BLaER1 treated with 17β-estradiol and CSF1 and Interleukin-3, amounts not matched to agents 10 nM and 100 nM (cell line): ENCODE data around the gene SCYL1.

ENCODE experiments used
- H3K27ac ChIP-seq, 11 experiments: shearing (Covaris generic); formaldehyde crosslinking; 2 replicates each; pipeline ENCODE4 v1.8.1; 2022
- H3K27me3 ChIP-seq, 11 experiments: shearing (Covaris generic); formaldehyde crosslinking; 2 replicates each; pipeline ENCODE4 v1.8.1; 2022
- H3K36me3 ChIP-seq, 11 experiments: shearing (Covaris generic); formaldehyde crosslinking; 2 replicates each; pipeline ENCODE4 v1.8.1; 2022
- H3K4me1 ChIP-seq, 10 experiments: shearing (Covaris generic); formaldehyde crosslinking; 2 replicates each; pipeline ENCODE4 v1.8.1; 2022
- H3K4me2 ChIP-seq, 11 experiments: shearing (Covaris generic); formaldehyde crosslinking; 2 replicates each; pipeline ENCODE4 v1.8.1; 2022
- H3K4me3 ChIP-seq, 10 experiments: shearing (Covaris generic); formaldehyde crosslinking; 2 replicates each; pipeline ENCODE4 v1.8.1; 2022
- H3K9ac ChIP-seq, 11 experiments: shearing (Covaris generic); formaldehyde crosslinking; 2 replicates each; pipeline ENCODE4 v1.8.1; 2022
- H3K9me3 ChIP-seq, 11 experiments: shearing (Covaris generic); formaldehyde crosslinking; replicated peaks in 1 of 11; 2 replicates each; pipeline ENCODE4 v1.8.1; 2022
- H4K20me1 ChIP-seq, 11 experiments: shearing (Covaris generic); formaldehyde crosslinking; 2 replicates each; pipeline ENCODE4 v1.8.1; 2022
- Cebpa-rat ChIP-seq, 11 experiments: shearing (Covaris generic); IDR thresholded peaks; 2 replicates each; pipeline ENCODE4 v1.8.1; 2022

SCYL1 gene

DNA sequence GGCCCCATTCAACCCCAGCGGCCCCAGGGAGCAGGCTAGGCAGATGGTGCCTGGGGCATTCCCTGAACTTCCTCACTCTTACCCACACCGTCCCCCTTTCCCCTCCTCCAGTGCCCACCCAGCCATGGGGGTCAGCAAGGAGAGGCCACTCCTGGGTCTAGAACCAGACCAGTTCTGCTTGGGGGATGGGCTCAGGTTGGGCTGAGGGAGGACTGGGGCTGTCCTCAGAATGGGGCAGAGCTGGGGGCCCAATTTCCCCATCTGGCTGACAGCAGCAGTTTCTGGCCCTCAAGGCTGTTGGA lies 12.4 kb downstream of the SCYL1 start:
- H4K20me1 ChIP-seq, result peaks cover 0 to 65% (median 24%) of the 10 kb centered on the region in 11 experiments; a peak in 17 of 22 replicates
- no peak overlapping the region for H3K4me3 ChIP-seq
- peaks cover 42 to 63% (median 48%) of the 10 kb centered on the region in 10 experiments for H3K4me1 ChIP-seq
- peak overlapping the region in 9 of 11 experiments; percentile 11 to 99 (median 26); a peak in 12 of 22 replicates for H3K4me2 ChIP-seq
- peak overlapping the region in 9 of 11 experiments; percentile 2 to 54 (median 35); a peak in 12 of 22 replicates for H3K9ac ChIP-seq
- no peaks in the 10 kb centered on the region for H3K9me3 ChIP-seq
- peaks cover 41 to 72% (median 65%) of the 10 kb centered on the region in 11 experiments for H3K36me3 ChIP-seq
- no peaks in the 10 kb centered on the region for H3K27me3 ChIP-seq
- no peak for TF ChIP-seq Cebpa-rat (IDR thresholded peaks at IDR 0.05)
- peak overlapping the region in 3 of 11 experiments; percentile 23 to 34 (median 25); a peak in 4 of 22 replicates for H3K27ac ChIP-seq

DNA sequence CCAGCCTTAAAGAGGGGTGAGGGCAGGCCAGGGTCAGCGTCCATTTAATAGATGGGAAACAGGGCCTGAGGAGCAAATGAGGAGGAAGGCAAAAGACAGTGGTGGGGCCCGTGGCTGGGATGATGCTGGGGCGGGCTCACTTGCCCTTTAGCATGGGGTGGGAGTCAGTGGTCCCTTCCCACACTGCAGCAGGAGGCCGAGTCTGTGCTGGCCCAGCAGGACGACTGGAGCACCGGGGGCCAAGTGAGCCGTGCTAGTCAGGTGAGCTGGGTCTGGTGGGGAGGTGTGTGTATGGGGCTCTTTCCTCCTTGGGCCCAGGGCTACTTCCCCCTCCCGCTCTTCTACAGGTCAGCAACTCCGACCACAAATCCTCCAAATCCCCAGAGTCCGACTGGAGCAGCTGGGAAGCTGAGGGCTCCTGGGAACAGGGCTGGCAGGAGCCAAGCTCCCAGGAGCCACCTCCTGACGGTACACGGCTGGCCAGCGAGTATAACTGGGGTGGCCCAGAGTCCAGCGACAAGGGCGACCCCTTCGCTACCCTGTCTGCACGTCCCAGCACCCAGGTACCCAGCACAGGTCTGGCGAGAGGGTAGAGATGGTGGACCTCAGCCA lies 12.8 kb downstream of the SCYL1 start:
- peaks cover 46 to 68% (median 49%) of the 10 kb centered on the region in 10 experiments for H3K4me1 ChIP-seq
- TF ChIP-seq Cebpa-rat (IDR thresholded peaks at IDR 0.05), result no peak
- peaks cover 36 to 69% (median 60%) of the 10 kb centered on the region in 11 experiments for H3K36me3 ChIP-seq
- H3K9ac ChIP-seq, result peak overlapping the region in 9 of 11 experiments; percentile 2 to 54 (median 46); a peak in 13 of 22 replicates
- H3K4me2 ChIP-seq, result peak overlapping the region in 10 of 11 experiments; percentile 11 to 99 (median 26); a peak in 13 of 22 replicates
- H3K4me3 ChIP-seq, result no peak overlapping the region
- H3K27ac ChIP-seq, result peak overlapping the region in 3 of 11 experiments; percentile 23 to 34 (median 25); a peak in 5 of 22 replicates
- peaks cover 0 to 61% (median 24%) of the 10 kb centered on the region in 11 experiments; a peak in 17 of 22 replicates for H4K20me1 ChIP-seq
- no peaks in the 10 kb centered on the region for H3K27me3 ChIP-seq
- no peaks in the 10 kb centered on the region for H3K9me3 ChIP-seq

DNA sequence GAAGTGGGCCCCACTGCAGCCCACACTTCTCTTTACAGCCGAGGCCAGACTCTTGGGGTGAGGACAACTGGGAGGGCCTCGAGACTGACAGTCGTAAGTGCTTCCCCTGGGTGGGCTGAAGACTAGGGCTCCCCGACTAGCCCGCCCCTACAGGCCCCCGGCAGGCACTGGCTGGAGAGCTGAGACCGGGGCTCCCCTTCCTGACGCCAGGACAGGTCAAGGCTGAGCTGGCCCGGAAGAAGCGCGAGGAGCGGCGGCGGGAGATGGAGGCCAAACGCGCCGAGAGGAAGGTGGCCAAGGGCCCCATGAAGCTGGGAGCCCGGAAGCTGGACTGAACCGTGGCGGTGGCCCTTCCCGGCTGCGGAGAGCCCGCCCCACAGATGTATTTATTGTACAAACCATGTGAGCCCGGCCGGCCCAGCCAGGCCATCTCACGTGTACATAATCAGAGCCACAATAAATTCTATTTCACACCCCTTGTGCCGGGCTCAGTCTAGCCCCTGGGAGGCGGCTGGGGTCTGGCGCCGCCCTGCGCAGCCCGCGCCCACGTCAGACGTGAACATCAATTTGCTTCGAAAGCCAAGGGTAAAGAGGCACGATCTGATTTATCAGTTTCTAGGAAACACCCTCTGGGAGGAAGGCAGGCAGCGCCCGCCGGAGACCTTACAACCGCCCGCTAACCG lies 13.5 kb downstream of the SCYL1 start:
- Histone ChIP-seq H3K9ac (peak overlapping the region in 7 of 11 experiments; percentile 5 to 54 (median 35); a peak in 7 of 22 replicates), H3K36me3 (peaks cover 30 to 66% (median 53%) of the 10 kb centered on the region in 11 experiments), H4K20me1 (peaks cover 0 to 58% (median 24%) of the 10 kb centered on the region in 11 experiments; a peak in 17 of 22 replicates), H3K27ac (peak overlapping the region in 2 of 11 experiments; percentile 23 to 34; a peak in 4 of 22 replicates), H3K4me1 (peaks cover 49 to 68% (median 54%) of the 10 kb centered on the region in 10 experiments), H3K4me3 (no peak overlapping the region), H3K4me2 (peak overlapping the region in 10 of 11 experiments; percentile 5 to 100 (median 94); a peak in 8 of 22 replicates), H3K9me3 (no peaks in the 10 kb centered on the region), H3K27me3 (no peaks in the 10 kb centered on the region)
- TF ChIP-seq Cebpa-rat (IDR thresholded peaks at IDR 0.05), result no peak

DNA sequence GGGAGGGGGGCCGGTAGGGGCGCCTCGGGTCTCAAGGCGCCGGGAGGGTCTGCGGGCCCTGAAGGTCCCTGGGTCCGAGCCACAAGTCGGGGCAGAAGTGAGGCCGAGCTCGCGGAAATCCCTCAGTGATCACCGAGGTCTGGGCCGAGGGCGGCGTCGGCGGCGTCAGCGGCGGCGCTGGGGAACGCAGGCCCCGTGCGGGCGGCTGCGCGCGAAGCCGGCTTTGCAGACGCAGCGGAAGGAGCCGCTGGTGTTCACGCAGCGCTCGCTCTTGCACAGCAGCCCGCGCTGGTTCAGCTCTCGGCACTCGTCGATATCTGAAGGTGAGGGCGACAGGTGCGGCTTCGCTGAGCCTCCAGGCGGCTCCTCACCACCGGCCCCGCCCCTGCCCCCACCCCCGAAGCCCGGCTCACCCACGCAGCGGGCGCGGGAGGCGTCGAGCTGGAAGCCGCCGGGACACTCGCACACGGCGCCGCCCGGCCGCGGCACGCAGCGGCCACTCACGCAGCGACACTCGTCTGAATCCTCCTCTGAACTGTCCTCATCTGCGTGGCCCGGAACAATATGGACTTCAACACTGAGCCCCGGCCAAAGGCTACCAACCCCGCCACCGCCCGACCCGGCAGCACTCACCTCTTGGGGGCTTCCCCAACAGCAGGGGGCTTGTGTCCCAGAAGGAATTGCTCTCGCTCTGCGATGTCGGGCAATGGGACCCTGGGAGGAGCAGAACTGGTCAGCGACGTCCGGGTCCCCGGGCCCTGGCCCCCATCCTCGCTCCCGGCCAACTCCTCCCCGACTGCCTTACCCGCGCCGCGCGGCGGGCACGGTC lies 14.2 kb downstream of the SCYL1 start:
- Histone ChIP-seq H3K9ac (peak overlapping the region; percentile 66 to 93 (median 83)), H3K4me2 (peak overlapping the region; percentile 91 to 100 (median 97)), H3K9me3 (no peaks in the 10 kb centered on the region)

DNA sequence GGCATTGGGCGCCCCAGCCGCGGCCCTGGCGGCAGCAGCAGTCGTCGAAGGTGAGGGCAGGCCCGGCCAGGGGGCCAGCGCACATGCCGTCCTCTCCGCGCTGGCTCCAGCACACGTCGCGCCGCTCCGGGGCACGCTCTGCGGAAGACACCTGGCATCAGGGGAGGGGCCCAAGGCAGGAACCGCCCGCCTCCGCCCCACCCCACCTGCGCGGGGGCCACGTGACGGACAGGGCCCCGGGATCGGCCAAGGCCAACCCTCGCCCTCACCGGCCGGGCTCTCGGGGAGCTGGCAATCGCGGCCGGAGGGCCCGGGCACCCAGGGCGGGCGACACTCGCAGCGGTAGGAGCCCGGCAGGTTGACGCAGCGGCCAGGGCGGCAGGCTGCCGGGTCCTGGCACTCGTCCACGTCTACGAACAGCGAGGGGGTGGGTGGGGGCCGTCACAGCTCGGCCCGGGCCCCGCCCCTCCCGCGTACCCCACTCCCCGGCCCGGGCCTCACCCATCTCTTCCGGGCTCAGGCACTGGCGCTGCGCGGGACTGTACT lies 14.9 kb downstream of the SCYL1 start:
- TF ChIP-seq Cebpa-rat (IDR thresholded peaks at IDR 0.05), result no peak
- peak overlapping the region; percentile 58 to 94 (median 73); a peak in 21 of 22 replicates for H3K27ac ChIP-seq
- H3K9ac ChIP-seq, result peak overlapping the region; percentile 66 to 93 (median 83)

More for the DNA sequence above, 14.2 kb downstream of the SCYL1 start:
- H3K4me3 ChIP-seq, result peak overlapping the region; percentile 49 to 75 (median 64)
- H3K36me3 ChIP-seq, result peaks cover 26 to 62% (median 49%) of the 10 kb centered on the region in 11 experiments
- TF ChIP-seq Cebpa-rat (IDR thresholded peaks at IDR 0.05), result no peak
- H3K27me3 ChIP-seq, result no peaks in the 10 kb centered on the region
- peaks cover 54 to 72% (median 62%) of the 10 kb centered on the region in 10 experiments for H3K4me1 ChIP-seq
- peaks cover 0 to 57% (median 24%) of the 10 kb centered on the region in 11 experiments; a peak in 17 of 22 replicates for H4K20me1 ChIP-seq
- peak overlapping the region; percentile 58 to 94 (median 73); a peak in 21 of 22 replicates for H3K27ac ChIP-seq

DNA sequence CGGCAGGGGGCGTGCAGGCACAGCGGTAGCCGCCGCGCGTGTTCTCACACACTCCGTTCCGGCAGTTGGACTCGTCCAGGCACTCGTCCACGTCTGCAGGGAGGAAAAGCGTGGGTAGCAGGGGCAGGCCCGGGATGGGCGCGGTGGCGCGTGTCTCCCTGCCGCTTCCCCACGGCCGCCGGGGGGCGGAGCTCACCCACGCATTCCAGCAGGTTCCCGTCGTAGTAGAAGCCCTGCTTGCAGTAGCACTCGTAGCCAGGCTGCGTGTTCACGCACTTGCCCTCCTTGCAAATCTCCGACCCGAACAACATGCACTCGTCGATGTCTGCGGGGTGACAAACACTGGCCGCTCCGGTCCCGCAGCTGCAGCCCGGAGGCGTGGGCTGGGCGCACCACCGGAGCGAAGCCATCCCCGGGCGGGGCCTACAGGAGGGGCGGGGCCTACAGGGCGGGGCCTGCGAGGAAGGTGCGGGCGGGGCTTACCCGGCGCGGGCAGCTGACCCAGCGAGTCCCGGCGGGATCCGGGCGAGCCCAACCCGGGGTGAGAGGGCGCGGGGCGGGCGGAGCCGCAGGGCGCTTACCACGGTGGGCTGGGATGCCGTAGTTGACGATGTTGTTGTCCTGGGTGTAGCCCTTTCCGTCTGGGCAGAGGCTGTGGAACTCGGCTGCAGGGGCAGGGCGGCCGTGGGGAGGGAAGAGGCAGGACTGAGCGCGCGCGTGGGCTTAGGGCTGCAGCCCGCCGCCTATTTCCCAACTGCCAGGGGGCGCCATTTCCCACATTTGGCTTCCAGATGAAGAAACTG lies 15.6 kb downstream of the SCYL1 start:
- Histone ChIP-seq H3K9ac (peak overlapping the region; percentile 66 to 93 (median 83)), H3K4me1 (peaks cover 54 to 85% (median 74%) of the 10 kb centered on the region in 10 experiments), H3K4me3 (peak overlapping the region; percentile 49 to 75 (median 64)), H3K4me2 (peak overlapping the region; percentile 91 to 100 (median 97)), H3K27me3 (no peaks in the 10 kb centered on the region), H3K36me3 (peaks cover 18 to 58% (median 39%) of the 10 kb centered on the region in 11 experiments), H3K27ac (peak overlapping the region; percentile 58 to 94 (median 73); a peak in 21 of 22 replicates), H4K20me1 (peaks cover 0 to 43% (median 28%) of the 10 kb centered on the region in 11 experiments; a peak in 17 of 22 replicates), H3K9me3 (no peaks in the 10 kb centered on the region)
- no peak for TF ChIP-seq Cebpa-rat (IDR thresholded peaks at IDR 0.05)

More for the DNA sequence above, 14.9 kb downstream of the SCYL1 start:
- H3K9me3 ChIP-seq, result no peaks in the 10 kb centered on the region
- H4K20me1 ChIP-seq, result peaks cover 0 to 50% (median 28%) of the 10 kb centered on the region in 11 experiments; a peak in 17 of 22 replicates
- no peaks in the 10 kb centered on the region for H3K27me3 ChIP-seq
- peak overlapping the region; percentile 49 to 75 (median 64) for H3K4me3 ChIP-seq
- peaks cover 54 to 79% (median 68%) of the 10 kb centered on the region in 10 experiments for H3K4me1 ChIP-seq
- H3K36me3 ChIP-seq, result peaks cover 25 to 59% (median 46%) of the 10 kb centered on the region in 11 experiments
- H3K4me2 ChIP-seq, result peak overlapping the region; percentile 91 to 100 (median 97)

DNA sequence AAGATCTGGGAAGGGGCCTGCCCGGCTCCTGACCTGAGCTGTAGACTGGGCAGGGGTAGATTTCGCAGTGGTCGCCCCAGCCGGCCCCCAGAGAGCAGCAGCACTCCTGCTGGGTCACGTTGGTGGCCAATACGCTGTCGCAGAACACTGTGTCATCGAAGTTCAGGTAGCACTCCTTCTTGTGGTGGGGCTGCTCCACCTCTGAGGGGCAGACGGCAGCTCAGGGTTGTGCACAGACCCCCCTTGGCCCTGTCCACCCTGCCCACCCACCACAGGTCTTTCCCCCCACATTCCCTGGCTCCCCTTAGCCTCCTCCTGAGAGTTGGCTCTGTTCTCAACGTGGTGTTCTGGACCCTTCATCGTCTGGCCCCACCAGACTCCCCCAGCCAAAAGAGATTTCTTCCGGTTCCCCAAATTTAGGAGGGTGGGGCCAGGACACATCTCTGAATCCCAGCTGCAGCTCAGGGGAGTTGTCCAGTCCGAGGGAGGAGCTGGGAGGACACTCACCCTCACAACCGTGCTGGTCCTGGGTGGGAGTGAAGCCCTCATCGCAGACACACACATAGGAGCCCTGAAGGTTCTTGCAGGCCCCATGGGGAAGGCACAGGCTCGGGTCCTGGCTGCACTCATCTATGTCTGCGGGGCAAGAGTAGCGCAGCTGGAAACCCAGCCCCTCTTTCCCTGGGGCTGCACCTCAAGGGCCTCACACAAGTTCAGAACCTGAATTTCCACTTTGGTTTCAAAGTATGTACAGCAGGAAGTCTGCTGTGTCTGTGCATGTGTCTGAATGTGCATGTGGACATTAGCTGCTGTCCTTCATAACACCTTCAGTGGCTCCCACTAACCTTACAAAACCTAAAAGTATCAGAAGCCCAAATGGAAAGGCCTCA lies 16.5 kb downstream of the SCYL1 start:
- H3K27ac ChIP-seq, result peak overlapping the region; percentile 33 to 94 (median 64); a peak in 20 of 22 replicates
- peaks cover 0 to 45% (median 33%) of the 10 kb centered on the region in 11 experiments; a peak in 17 of 22 replicates for H4K20me1 ChIP-seq
- H3K4me3 ChIP-seq, result peak overlapping the region; percentile 49 to 75 (median 64)
- H3K9ac ChIP-seq, result peak overlapping the region; percentile 66 to 93 (median 76)
- H3K36me3 ChIP-seq, result peaks cover 14 to 50% (median 31%) of the 10 kb centered on the region in 11 experiments
- peaks cover 55 to 89% (median 79%) of the 10 kb centered on the region in 10 experiments for H3K4me1 ChIP-seq
- no peaks in the 10 kb centered on the region for H3K27me3 ChIP-seq
- TF ChIP-seq Cebpa-rat (IDR thresholded peaks at IDR 0.05), result no peak
- H3K4me2 ChIP-seq, result peak overlapping the region; percentile 84 to 100 (median 97)
- no peaks in the 10 kb centered on the region for H3K9me3 ChIP-seq
